HG02938 (cell line): ENCODE data around the gene FBXO46.
"Not testable (repeated sequence)": the region's sequence is repeated elsewhere in the genome, so short reads cannot be mapped to it uniquely, and the experiment has no call there.

Source experiments
- ATAC-seq: cut with Tn5 transposase; IDR thresholded peaks from one replicate; pipeline ENCODE4 v1.9.1; 2021; ENCODE audit warnings: mild to moderate bottlenecking, moderate library complexity; ENCODE audit not compliant: unreplicated experiment

The FBXO46 gene

DNA sequence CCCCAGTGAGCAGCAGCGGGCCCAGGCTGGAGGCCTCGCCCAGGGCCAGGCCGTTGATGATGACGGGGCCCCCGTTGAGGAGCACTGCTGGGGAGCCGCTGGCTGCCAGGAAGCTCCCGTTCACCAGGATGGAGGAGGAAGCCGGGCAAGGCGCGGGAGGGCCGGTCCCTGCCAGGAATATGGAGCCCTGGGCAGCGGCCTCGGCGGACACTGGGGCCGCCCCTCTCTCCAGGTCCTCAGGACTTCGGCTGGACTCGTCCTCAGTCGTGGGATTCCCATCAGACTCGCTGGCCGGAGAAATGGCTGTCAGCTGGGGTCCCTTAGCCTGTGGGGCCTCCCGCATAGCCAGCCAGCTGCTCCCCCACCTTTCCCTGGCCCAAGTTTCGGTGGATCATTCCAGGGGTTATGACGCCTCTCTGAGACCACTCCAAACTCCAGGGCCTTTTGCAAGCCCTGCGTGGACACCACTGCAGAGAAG is 36.2 kb upstream of the FBXO46 start:
- ATAC-seq: no peak

DNA sequence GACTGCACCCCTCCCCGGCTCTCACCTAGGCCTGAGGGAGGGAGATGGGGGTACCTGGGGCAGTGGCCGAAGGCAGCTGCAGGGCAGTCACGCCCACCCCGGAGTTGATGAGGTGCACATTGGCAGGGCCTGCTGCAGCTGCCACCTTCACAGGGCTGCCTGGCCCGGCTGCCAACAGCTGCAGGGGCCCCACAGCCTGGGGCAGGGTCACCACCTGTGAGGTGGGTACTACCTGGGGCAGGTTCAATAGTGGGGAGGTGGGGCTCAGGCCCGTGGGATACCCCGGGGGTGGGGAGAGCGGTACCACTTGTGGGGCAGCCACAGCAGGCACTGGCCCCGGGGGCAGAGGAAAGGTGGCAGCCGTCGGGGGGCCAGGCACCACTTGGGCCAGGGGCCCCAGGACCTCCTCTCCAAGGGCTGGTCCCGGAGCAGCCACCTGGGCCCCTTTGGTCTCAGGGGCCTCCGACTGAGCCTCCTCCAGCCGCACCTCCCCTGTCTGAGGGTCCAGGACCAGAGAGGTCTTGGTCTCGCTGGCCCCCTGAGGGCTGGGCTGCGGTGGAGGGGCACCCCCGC is 35.7 kb upstream of the FBXO46 start:
- ATAC-seq: no peak

DNA sequence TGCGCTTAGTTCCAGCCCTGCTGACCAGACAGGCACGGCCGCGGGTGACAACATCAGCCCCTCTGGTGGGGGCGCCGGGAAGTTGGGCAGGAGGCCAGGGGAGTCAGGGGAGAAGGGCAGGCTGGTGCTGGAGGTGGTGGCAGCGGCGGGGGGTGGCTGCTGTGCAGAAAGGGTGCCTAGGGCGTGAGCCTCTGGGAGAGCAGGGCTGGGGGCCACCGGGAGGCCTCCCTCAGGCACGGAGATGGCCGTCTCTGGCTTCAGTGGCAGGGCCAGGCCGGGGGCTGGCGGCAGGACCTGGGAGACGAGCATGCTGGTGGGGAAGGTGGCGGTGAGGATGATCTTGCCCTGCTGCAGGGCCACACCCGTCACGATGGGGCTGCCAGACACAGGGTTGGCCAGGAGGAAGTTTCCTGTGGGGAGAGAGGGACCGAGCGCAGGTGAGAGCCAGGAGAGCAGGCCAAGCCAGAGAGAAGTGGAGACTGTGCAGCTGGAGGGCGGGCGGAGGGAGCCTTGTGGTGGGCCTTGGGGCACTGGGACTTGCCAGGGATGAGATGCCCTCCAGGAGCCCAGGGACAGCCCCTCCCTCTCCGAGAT is 35.1 kb upstream of the FBXO46 start:
- ATAC-seq: no peak

DNA sequence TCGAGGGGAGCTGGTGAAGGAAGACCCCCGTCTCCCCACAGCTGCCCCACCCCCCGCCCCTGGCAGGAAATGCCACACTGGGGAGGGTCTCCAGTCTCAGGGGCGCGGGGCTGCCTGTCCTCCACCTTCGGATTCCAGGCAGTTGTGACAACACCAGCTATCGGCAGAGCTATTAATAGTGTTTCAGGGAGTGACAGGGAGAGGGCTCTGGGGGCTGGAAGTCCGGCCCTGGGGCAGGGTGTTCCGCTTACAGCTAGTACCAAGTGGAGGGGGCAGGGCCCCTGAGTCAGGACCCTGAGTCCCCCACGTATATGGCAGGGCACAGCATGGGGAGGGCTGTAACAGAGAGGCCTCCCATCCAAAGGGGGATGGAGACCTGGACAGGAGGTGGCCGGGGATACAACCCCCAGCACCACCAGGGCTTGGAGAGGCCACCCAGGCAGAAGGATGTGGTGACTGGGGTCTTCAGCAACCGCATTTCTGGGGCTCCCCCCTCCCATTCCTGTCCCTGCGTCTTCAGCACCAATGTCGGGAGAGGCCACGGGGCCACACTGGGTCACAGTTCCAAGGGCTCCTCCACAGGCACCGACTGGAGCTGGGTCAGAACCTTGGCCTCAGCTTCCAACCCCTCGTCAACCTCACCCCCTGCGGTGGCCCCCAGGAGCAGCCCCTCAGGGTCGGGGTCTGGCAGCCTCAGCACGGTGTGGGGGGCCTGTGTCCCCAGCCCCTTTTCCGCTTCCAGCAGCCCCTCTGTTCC is 34.4 kb upstream of the FBXO46 start:
- no peak for ATAC-seq

DNA sequence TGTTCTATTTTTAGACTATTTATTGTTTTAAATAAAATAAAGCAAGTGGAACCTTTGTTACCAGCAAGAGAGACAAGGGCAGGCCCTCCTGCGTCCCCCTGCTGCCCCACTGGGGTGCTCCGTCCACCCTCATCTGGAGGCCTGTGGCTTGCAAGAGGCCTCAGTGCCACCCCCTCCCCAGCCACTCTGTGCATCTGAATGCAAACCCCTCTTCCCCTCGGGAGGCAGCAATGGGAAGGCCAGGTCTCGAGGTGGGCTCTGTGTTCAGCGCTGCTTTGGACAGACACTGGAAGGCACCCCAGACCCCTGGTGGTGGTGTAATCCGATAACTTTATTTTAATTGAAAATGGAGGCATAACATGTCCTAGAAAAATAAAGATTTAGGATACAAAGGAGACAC is 33.8 kb upstream of the FBXO46 start:
- no peak for ATAC-seq

DNA sequence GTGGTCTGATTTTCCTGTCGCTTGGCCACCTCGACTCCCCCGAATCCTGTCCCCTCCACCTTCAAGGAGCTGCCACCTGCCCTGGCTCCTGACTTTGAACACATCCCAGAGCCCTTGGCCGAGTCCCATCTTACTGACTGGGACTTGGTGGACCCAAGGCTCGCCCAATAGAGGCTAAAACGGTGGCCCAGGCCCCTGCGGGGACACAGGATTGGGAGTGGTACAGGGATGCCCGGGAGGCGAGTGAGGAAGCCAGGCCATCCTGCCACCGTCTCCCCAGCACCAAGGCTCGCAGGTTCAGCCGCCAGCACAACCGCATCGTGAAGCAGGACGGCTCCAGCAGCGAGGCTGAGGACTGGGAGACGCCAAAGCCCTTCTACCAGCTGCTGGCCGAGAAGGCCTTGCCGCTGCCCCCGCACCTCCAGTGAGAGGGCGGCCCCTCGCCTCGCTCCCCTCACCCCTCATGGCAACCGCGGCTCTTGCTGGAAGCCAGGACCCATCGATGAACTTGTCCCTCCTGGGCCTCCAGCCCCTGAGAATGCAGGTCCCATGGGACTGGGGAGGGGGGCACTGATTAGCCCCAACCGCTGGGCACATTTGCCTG is 33.1 kb upstream of the FBXO46 start:
- ATAC-seq: no peak

DNA sequence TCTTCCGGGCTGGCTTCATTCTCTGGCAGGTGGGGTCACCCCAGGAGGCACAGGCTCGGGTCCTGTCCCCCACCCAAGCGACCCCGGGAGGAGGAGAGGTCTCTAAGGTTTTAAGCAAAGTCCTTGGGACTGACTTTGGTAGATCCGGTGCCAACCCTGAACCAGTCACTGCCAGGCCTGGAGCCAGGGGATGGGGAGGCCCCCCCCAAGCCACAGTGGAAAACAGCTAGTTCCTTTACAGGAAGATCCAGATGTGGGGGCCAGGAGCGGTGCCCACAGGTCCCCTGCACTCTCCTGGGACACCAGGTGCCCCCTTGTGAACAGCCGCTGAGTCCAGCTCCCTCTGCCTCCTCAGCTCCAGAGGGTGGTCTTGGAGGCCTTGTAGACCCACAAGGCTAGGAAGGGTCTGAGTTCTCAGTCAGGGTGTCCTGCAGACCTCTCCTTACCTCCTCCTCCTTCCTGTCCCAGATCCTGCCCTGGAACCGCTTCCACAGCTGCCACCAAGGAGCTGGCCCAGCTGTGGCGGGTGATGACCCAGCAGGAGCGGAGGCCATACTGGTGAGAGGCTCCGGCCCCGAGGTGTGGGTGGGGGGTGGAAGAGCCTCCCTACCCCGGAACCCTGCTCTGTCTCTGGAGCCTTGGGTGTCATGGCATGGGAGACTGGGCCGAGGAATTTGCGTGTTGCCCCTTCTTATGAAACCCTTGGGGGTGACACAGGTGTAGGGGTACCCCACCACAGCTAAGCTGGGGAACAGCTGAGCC is 32.4 kb upstream of the FBXO46 start:
- ATAC-seq: no peak

DNA sequence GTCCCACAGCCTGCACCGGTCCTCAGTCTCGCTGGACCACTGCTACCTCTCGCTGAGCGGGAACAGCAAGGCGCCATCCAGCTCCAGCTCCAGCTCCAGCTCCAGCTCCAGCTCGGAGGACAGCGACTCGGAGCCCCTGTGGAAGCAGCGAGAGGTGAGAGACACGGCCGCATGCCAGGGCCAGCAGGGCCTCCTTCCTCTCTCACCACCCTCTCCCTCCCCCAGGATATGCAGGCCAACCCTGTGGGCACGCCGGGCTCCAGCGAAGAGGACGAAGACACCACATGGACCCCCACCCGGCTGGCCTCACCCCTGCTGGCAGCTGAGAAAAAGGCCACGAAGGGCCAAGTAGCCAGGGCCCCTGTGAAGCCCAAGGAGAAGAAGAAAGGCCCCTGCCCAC is 31.0 kb upstream of the FBXO46 start:
- ATAC-seq: no peak

DNA sequence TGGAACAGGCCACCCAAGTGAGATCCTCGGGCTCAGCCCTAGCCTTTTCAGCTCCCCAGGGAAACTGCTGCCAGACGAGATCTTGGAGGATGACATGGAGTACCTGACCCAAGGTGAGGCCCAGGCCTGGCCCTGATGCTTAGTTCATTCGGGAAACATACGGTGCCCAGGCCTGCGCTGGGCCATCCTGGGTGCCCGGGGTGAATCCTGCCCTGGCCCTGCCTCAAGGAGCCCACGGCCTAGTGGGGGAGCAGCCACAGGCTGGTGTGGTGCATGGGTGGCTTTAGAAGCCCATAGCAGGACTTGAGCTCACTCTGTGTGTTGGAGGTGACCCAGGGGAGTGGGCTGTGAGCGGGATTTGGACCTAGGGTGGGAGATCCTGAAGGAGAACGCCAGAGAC is 28.2 kb upstream of the FBXO46 start:
- no peak for ATAC-seq

DNA sequence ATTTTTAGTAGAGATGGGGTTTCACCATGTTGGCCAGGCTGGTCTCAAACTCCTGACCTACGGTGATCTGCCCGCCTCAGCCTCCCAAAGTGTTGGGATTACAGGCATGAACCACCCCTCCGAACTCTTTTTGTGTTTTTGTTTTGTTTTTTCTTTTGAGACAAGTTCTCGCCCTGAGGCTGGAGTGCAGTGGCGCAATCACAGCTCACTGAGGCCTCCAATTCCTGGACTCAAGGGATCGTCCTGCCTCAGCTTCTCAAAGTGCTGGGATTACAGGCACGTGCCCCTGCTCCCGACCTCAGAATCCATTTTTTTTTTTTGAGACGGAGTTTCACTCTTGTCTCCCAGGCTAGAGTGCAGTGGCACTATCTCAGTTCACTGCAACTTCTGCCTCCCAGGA is 27.0 kb upstream of the FBXO46 start:
- ATAC-seq: no peak

DNA sequence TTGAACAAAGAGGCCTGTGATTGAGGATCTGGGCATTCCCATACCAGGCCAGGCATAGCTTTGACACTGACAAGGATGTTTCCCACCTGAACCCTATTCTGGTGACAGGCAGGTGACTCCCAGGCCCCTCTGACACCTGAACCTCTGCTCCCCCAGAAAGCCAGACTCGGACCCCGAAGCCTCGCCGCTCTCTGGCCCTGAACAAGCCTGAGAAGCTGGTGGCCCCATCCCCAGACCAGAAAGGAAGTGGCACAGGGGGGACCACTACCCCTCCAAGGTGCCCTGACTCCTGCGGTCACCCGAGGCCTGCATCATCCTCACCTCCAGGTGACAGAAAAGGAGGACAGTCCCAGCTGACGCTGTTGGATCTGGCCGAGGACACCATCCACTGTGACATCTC is 23.6 kb upstream of the FBXO46 start:
- no peak for ATAC-seq

DNA sequence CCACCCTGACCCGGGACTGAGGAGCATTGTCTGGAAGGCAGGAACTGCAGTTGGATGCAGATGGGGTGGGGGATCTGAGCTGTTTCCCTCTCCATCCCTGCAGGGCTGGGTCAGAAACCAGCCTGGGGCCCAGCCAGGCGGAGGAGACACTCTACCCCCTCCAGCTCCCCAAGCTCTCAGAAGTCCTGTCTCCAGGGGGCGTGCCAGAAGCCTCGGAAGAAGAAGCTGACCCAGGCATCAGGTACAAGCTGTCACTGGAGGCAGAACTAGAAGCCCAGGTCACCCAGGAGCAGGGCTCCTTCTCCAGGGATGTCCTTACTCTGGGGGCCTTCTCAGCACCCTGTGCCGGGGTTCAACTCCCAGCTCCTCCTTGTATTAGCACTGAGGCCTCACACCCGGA is 22.9 kb upstream of the FBXO46 start:
- no peak for ATAC-seq

DNA sequence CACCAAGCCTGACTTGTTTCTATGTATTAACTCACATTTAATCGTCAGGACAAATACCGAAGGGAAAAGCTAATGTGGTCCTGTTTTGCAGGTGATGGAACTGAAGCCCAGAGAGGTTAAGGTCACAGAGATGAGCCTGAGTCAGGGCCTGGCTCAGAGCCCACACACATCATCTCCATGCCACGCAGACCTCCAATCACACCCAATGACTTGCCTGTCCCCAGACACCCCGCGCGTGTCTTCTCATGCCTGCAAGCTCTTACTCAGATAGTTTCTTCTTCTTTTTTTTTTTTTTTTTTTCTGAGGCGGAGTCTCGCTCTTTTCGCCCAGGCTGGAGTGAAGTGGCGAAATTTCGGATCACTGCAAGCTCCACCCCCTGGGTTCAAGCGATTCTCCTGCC is 21.9 kb upstream of the FBXO46 start:
- ATAC-seq: no peak

DNA sequence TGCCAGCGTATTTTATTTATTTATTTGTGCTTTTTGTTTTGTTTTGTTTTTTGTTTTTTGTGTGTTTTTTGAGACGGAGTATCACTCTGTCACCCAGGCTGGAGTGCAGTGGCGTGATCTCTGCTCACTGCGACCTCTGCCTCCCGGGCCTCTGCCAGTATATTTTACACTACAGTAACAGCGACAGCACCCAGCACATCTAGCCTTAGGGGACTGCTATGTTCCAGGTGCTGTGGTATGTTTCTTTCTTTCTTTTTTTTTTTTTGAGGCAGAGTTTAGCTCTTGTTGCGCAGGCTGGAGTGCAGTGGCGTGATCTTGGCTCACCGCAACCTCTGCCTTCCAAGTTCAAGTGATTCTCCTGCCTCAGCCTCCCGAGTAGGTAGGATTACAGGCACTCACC is 20.8 kb upstream of the FBXO46 start:
- ATAC-seq: not testable (repeated sequence)

DNA sequence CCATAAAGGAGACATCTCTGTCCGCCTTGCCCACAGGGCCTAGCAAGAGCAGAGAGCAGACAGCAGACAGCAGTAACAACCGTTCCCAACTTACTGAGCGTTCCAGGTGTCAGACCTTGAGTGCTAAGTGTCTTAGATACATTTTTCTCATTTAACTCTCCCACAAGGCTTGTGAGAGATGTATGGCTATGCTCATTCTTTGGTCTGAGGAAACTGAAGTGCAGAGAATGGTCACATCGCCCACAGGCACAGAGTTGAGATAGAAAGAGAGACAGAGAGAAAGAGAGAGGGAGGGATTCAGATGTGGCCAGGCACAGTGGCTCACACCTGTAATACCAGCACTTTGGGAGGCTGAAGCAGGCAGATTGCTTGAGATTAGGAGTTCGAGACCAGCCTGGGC is 16.8 kb upstream of the FBXO46 start:
- no peak for ATAC-seq

DNA sequence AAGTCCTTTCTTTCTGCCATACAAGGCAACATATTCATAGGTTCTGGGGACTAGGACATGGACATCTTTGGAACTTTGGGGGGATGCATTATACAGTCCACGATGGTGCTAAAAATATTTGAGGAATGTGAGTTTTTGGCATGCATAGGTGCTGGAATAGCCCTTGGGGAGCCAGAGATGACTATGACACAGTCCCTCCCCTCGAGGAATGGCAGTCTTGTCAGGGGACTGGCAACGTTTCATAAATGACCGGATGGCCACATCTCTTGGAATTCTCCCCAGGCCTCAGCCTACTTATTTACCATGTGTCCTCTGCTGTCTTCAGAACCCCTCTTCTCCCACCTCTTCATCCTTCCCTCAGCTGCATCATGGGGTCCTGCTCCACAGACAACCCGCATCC is 16.2 kb upstream of the FBXO46 start:
- ATAC-seq: no peak

DNA sequence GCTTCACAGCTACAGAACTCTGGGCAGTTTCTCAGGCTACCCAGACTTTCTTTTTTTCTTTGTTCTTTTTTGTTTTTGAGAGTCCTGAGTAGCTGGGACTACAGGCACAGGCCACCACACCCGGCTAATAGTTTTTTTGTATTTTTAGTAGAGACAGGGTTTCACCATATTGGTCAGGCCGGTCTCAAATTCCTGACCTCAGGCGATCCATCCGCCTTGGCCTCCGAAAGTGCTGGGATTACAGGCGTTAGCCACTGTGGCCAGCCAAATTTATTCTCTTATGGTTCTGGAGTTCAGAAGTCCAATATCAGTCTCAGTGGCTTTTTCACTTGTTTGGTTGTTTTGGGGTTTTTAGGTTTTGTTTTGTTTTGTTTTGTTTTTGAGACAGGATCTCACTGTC is 14.9 kb upstream of the FBXO46 start:
- ATAC-seq: no peak

DNA sequence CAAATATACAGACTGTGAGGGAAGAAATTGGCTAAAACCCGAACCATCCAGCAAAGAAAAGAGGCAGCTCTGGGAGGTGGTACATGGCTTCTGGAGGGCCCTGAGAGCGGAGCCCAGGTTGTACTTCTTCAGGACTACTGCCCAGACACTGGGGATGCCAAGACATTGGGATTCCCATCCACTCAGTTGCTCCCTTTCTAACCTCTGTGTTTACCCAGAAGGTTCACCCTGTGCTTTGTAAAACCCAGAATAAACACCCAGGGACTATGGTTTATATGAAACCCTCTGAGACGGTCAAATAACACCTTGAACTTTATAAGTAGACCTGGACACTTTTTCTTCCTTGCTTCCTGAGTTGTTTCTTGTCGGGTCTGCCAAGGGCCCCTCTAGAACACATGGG is 12.3 kb upstream of the FBXO46 start:
- ATAC-seq: no peak

DNA sequence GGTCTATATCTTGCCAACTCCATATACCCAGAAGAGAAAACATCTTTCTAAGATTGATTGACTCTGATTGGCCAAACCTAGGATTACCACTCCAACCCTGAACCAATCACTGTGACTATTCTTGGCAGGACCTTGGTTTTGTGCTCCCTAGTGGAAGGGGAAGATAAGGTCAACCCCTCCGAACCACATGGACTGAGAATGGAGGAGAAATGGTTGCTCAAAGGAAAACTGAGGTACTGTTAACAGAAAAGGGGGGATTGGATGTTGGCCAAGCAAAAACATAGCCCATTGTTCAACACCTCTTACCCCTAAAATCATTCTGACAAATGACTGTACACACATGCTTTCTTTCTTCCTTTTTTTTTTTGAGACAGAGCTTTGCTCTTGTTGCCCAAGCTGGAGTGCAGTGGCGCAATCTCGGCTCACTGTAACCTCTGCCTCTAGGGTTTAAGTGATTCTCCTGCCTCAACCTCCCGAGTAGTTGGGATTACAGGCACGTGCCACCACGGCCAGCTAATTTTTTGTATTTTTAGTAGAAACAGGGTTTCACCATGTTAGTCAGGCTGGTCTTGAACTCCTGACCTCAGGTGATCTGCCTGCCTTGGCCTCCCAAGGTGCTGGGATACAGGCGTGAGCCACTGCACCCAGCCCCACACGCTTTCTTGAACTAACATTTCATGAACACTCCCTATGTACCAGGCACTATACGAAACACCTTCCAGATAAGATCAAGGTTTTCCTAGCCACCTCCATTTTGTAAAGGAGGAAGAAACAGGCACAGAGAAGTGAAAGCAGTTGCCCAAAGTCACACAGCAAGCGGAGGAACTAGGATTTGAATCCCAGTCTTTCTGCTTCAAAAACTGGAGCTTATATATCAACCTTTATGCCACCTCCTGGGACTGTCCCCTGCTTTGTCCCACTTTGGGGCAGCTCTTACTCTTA is 9.1 kb upstream of the FBXO46 start:
- ATAC-seq: no peak

DNA sequence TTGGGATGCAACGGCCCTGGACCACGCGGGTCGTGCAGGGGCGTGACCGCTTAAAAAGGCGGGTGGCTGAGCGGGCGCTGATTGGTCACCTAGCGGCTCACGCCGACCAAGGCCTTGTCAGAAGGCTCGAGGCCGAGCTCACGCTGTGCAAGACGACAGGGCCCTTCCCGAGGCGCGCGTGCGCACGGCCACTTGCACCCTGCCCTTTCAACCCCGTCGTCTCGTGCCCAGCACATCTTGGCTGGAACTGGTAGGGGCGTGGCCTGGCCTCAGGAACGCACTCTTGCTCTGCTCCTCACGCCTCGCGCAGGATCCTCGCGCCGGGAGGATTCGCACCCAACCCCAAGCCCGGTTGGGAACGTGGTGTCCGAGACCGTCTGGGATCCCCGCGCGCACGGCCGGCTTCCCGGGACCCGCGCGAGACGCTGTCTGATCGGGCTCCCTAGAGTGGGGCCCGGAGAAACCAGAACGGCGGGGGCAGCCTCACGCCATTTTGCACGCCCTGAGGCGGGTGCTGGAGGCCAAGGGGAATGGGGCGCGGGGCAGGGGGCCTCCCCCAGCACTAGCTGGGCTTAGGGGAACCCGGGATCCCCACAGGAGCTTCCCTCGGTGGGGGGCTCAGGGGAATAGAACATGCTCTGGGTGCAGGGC is 2.6 kb upstream of the FBXO46 start, which contains the start of gene MEIOSIN:
TSS of gene MEIOSIN (plus strand) at position 280 of the 651 bp plus-strand sequence. CDS start 1,938 bp downstream, outside the sequence.
- ATAC-seq: no peak
